Colonic mucosa (tissue), 4 donors: ENCODE measurements around the gene C1D. TPM values are rescaled to one million over a fixed set of nuclear protein-coding genes. Genes with fewer than 3 reads are reported as not detected.

ENCODE experiments used
- DNase-seq: peaks from one replicate; pipeline ENCODE4 v3.0.0-alpha.2; 2020
- H3K27ac ChIP-seq: fragments of 200-600 bp; one replicate; pipeline ENCODE4 v1.8.0; 2021
- H3K27me3 ChIP-seq: fragments of 200-600 bp; one replicate; pipeline ENCODE4 v1.8.0; 2021
- H3K36me3 ChIP-seq: fragments of 200-600 bp; one replicate; pipeline ENCODE4 v1.8.0; 2021
- H3K4me1 ChIP-seq: fragments of 200-600 bp; one replicate; pipeline ENCODE4 v1.8.0; 2021; ENCODE audit warnings: mild to moderate bottlenecking
- H3K4me3 ChIP-seq: fragments of 200-600 bp; one replicate; pipeline ENCODE4 v1.8.0; 2021
- H3K9ac ChIP-seq, 2 donors: one replicate each; pipeline ENCODE4 v1.7.0; 2013; ENCODE audit warnings: control low read depth in 2 of 2, low read depth in 2 of 2, low read length in 2 of 2
- H3K9me3 ChIP-seq: fragments of 200-600 bp; one replicate; pipeline ENCODE4 v1.8.0; 2021
- intact Hi-C: fragments of 100-400 bp; cut with DNase I; formaldehyde crosslinking; loops from one replicate; pipeline ENCODE4 v1.14.1; 2022
- total RNA-seq, 2 donors: library from RNA; stranded (reverse); fragmentation: NEBNext Ultra II Directional in 1 of 2; extraction: Animal tissue kit (Norgen Biotek cat#: 25700) in 1 of 2; gene quantifications; one replicate each; pipeline ENCODE4 v1.2.1, GENCODE V29; 2021
- TF ChIP-seq, protein P1 (sequence below): fragments of 200-600 bp; IDR thresholded peaks from one replicate; pipeline ENCODE4 v1.8.0; 2022; ENCODE audit warnings: antibody characterized with exemption, mild to moderate bottlenecking
- donor health status: healthy.
- donor health status: DM: no; HTN: no; CAD: no.
- donor health status: DM: no; HTN: no; CAD: no.

The C1D gene
- total RNA-seq, 2 donors from 2014 or later = 15.4 to 19.9 TPM

DNA sequence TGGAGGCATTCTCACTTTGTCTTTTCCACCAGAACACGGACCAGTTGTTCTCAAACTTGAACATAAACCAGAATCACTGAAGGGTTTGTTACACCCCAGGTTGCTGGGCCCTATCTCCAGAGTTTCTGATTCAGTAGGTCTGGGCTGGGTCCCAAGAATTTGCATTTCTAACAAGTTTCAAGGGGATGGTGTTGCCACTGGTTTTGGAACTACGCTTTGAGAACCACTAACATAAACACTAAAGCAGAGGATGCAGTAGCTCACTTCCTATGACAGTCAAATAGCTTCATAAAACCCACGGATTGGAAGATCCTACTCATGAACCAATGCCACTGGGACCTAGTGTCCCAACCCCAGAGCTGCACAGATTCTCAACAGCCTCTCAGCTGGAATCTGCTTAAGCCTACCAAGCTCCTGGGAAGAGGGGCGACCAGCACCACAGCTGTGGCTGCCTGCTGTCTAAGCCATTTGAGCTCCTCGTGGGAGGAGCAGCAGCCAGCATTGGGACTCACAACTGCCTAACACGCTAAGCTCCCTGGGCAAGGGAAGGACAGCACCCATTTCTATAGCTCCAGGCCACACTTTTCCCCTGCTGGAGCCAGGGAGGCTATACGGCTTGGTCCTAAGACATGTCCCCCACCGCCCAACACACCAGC lies 62.5 kb downstream of the C1D start:
- intact Hi-C loops = no loop called here
- Histone ChIP-seq H3K4me3 (no peak overlapping the region), H3K36me3 (no peaks in the 10 kb centered on the region), H3K9me3 (no peaks in the 10 kb centered on the region), H3K27ac (no peak overlapping the region), H3K9ac (no peak overlapping the region), H3K4me1 (no peaks in the 10 kb centered on the region), H3K27me3 (no peaks in the 10 kb centered on the region)
- DNase-seq = no peak
- TF ChIP-seq, protein P1, sequence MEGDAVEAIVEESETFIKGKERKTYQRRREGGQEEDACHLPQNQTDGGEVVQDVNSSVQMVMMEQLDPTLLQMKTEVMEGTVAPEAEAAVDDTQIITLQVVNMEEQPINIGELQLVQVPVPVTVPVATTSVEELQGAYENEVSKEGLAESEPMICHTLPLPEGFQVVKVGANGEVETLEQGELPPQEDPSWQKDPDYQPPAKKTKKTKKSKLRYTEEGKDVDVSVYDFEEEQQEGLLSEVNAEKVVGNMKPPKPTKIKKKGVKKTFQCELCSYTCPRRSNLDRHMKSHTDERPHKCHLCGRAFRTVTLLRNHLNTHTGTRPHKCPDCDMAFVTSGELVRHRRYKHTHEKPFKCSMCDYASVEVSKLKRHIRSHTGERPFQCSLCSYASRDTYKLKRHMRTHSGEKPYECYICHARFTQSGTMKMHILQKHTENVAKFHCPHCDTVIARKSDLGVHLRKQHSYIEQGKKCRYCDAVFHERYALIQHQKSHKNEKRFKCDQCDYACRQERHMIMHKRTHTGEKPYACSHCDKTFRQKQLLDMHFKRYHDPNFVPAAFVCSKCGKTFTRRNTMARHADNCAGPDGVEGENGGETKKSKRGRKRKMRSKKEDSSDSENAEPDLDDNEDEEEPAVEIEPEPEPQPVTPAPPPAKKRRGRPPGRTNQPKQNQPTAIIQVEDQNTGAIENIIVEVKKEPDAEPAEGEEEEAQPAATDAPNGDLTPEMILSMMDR = no peak

DNA sequence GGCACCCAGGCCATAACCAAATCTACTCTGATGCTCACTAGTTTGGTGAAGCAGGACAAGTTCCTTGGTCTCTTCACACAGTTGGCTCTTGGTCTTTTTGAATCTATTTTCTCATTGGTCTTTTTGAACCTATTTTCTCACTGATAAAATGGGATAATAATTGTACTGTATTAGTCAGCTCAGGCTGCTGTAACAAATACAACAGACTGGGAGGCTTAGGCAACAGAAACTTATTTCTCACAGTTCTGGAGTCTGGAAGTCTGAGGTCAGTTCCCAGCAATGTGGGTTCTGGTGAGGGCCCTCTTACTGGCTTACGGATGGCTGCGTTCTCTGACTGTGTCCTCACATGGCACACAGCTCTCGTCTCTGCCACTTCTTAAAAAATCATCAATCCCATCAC lies 63.5 kb downstream of the C1D start:
- Histone ChIP-seq H3K4me1 (no peaks in the 10 kb centered on the region), H3K27ac (no peak overlapping the region), H3K27me3 (no peaks in the 10 kb centered on the region), H3K9ac (no peak overlapping the region), H3K9me3 (no peaks in the 10 kb centered on the region), H3K4me3 (no peak overlapping the region), H3K36me3 (no peaks in the 10 kb centered on the region)
- TF ChIP-seq, protein P1 = no peak
- DNase-seq = no peak
- intact Hi-C loops = no loop called here

DNA sequence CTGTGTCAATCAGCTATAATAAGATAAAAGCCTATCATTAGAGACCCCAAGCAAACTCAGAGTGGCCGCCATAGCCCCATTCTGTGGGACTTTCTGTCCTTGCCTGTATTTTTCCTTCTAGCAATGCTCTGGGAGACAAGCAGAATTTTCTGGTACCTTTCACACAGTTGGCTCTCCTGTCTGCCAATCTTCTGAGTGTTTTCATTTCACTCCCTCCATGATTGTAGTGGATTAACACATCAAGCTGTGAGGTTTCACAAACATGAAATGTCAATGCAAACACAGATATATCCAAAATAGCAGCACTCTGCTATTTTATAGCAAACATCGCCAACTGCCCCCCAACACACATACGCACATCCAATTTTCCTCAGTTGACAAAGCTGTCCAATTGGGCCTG lies 64.9 kb downstream of the C1D start:
- intact Hi-C loops = no loop called here
- DNase-seq = no peak
- H3K9ac ChIP-seq = no peak overlapping the region
- H3K4me1 ChIP-seq = no peaks in the 10 kb centered on the region
- H3K27ac ChIP-seq = no peak overlapping the region
- no peak overlapping the region for H3K4me3 ChIP-seq
- H3K36me3 ChIP-seq = no peaks in the 10 kb centered on the region
- TF ChIP-seq, protein P1 = no peak
- H3K9me3 ChIP-seq = no peaks in the 10 kb centered on the region
- no peaks in the 10 kb centered on the region for H3K27me3 ChIP-seq

DNA sequence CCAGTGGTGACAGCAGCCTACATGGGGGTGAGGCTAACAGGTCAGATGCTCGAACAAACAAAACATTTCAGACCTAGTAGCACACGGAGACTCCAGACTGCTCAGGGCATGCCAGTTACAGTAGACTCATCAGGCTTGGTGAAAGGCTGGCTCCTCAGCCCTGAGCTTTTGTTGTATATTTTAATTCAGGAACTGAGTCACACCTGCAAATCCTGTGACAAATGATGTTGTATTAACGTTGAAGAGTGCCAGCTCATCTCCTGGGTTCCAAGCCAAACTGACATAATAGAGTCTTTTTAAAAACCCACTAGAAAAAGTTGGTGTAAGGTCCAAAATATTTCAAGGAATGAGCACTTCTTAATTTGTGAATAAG lies 65.3 kb downstream of the C1D start:
- TF ChIP-seq, protein P1 = no peak
- Histone ChIP-seq H3K9ac (no peak overlapping the region), H3K36me3 (no peaks in the 10 kb centered on the region), H3K9me3 (no peaks in the 10 kb centered on the region), H3K27me3 (no peaks in the 10 kb centered on the region), H3K27ac (no peak overlapping the region), H3K4me1 (no peaks in the 10 kb centered on the region), H3K4me3 (no peak overlapping the region)
- no peak for DNase-seq
- intact Hi-C loops = no loop called here

DNA sequence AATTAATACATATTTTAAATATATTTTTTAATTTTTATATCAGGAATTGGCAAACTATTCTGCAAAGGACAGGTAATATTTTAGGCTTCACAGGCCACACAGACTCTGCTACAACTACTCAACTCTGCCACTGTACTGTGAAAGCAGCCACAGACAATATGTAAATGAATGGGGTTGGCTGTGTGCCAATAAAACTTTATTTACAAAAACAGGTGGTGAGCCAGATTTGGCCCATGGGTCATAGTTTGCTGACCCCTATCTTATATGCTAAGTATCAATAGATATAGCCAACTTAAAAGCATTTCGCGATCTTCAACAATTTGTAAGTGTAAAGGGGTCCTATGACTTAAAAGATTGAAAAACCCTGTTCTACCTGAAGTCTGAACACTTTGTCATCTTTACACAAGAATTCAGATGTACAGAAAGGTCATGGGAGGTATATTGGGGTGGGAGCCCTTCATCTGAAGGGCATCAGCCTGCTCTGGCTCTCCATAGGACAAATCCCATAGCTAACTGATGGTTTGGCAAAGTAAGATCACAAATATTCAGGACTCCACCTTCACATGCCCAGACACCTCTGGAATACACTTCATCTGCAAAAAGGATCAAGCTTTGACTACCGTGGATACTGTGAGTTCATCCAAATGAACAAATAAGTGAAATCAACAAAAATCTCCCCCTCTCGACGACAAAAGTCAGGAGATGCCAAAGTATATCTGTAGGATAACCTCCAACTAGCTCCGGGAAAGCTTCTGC lies 65.9 kb downstream of the C1D start:
- H3K9me3 ChIP-seq = no peaks in the 10 kb centered on the region

More for the DNA sequence above, 65.9 kb downstream of the C1D start:
- DNase-seq = no peak
- Histone ChIP-seq H3K27me3 (no peaks in the 10 kb centered on the region), H3K27ac (no peak overlapping the region), H3K9ac (no peak overlapping the region), H3K4me1 (no peaks in the 10 kb centered on the region), H3K4me3 (no peak overlapping the region), H3K36me3 (no peaks in the 10 kb centered on the region)
- intact Hi-C loops = no loop called here
- TF ChIP-seq, protein P1 = no peak
